Right lobe of liver (tissue), 6 donors: ENCODE measurements around the gene FTO. TPM values are rescaled to one million over a fixed set of nuclear protein-coding genes. Genes with fewer than 3 reads are reported as not detected.

ENCODE experiments used
- ATAC-seq, 4 donors: fragments of 200-7000 bp; cut with Tn5 transposase; one replicate each; pipeline ENCODE4 v1.9.1; 2020; ENCODE audit warnings: mild to moderate bottlenecking in 4 of 4, moderate library complexity in 4 of 4
- DNase-seq, 3 donors: peaks; one replicate each; pipeline ENCODE4 v3.0.0-alpha.2; 2020
- H3K27ac ChIP-seq, 3 donors: fragments of 200-600 bp; one replicate each; pipeline ENCODE4 v1.8.0; 2022
- H3K27me3 ChIP-seq, 2 donors: fragments of 200-600 bp; one replicate each; pipeline ENCODE4 v1.8.0; 2022
- H3K36me3 ChIP-seq, 4 donors: fragments of 200-600 bp; sonication (generic) in 1 of 4; one replicate each; pipeline versions ENCODE4 v1.5.1 to v1.8.0; 2017 to 2022; ENCODE audit warnings: control low read depth in 1 of 4
- H3K4me1 ChIP-seq, 4 donors: fragments of 200-600 bp; sonication (generic) in 1 of 4; one replicate each; pipeline versions ENCODE4 v1.5.1 to v1.8.0; 2017 to 2022; ENCODE audit warnings: control low read depth in 1 of 4
- H3K4me3 ChIP-seq, 3 donors: fragments of 200-600 bp; one replicate each; pipeline ENCODE4 v1.8.0; 2022
- H3K9me3 ChIP-seq, 4 donors: fragments of 200-600 bp; sonication (generic) in 1 of 4; one replicate each; pipeline versions ENCODE4 v1.5.1 to v1.8.0; 2017 to 2022; ENCODE audit warnings: control low read depth in 1 of 4
- POLR2A ChIP-seq: fragments of 450-650 bp; IDR thresholded peaks from one replicate; pipeline ENCODE4 v1.6.1; 2017; ENCODE audit warnings: antibody characterized with exemption, mild to moderate bottlenecking
- WGBS: methylation state at CpG from one replicate; pipeline ENCODE4 v1.1.6; 2018; ENCODE audit warnings: low coverage, low lambda C conversion rate; ENCODE audit not compliant: insufficient coverage; ENCODE audit errors: missing lambda C conversion rate; 5-methylcytosine and 5-hydroxymethylcytosine counted together
- intact Hi-C, 2 donors: fragments of 100-400 bp; cut with DNase I; formaldehyde crosslinking; loops; one replicate each; pipeline versions ENCODE4 v1.11.2 to v1.14.1; 2022
- total RNA-seq, 6 experiments: library from RNA; depleted of rRNA in 2 of 6; stranded (reverse); fragments of >200 nt in 2 of 6; fragmentation: NEBNext Ultra II Directional in 3 of 6; extraction: Animal tissue kit (Norgen Biotek cat#: 25700) in 3 of 6; gene quantifications; one replicate each; pipeline versions ENCODE4 v1.1.0 to v1.2.4, GENCODE V29; 2016 to 2023
- TF ChIP-seq, protein P1 (sequence below), 4 donors: fragments of 200-600 bp in 3 of 4; fragments of 450-650 bp in 1 of 4; IDR thresholded peaks; one replicate each; pipeline versions ENCODE4 v1.5.1 to v1.8.0; 2016 to 2022; ENCODE audit warnings: antibody characterized with exemption in 4 of 4, mild to moderate bottlenecking in 2 of 4
- donor health status: DM: no; HTN: yes; CAD: no.
- donor health status: DM: no; HTN: no; CAD: no.
- donor health status: DM: no; HTN: no; CAD: no.
- donor health status: DM: no; HTN: yes; CAD: no.
- donor health status: DM: no; HTN: yes; CAD: no.

Gene FTO
- total RNA-seq, 6 experiments from 2014 or later: 28.9 to 51.6 (median 33.6) TPM

DNA sequence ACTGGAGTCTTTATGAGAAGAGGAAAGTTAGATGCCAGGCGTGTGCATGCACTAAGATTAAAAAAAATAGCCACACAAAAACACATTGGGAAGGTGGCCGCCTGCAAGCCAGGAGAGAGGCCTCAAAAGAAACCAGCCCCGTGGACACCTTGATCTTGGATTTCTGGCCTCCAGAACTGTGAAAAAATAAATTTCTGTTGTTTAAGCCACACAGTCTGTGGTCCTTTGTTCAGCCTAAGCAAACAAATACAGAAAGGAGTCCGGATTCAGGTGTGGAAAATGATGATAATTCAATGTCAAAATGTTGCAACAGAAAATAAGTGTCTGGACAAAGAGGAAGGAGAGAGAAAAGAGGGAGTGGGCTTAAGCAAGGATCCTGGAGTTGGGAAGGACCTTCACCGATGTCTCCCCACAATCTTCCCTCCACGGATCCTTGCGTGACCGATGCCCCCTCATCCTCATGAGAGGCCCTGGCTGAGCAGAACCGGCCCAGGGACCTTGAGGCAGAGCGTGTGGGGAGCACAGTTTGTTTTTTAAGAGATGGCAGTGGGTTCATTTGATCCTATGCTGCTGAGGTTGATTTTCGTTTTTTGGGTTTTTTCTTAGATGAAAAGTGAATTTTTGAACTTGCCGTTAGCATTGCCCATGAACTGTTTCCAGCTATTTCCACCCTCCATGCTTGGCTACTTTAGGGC is 449.4 kb downstream of the FTO start:
- no peak overlapping the region for H3K4me3 ChIP-seq
- H3K36me3 ChIP-seq: no peaks in the 10 kb centered on the region
- H3K9me3 ChIP-seq: no peaks in the 10 kb centered on the region
- intact Hi-C loops: no loop called here
- WGBS: 74% methylated on average over 8 of the region's 12 CpGs
- DNase-seq: no peak
- H3K27me3 ChIP-seq: no peaks in the 10 kb centered on the region
- H3K27ac ChIP-seq: no peak overlapping the region
- H3K4me1 ChIP-seq: no peaks in the 10 kb centered on the region
- TF ChIP-seq, protein P1, sequence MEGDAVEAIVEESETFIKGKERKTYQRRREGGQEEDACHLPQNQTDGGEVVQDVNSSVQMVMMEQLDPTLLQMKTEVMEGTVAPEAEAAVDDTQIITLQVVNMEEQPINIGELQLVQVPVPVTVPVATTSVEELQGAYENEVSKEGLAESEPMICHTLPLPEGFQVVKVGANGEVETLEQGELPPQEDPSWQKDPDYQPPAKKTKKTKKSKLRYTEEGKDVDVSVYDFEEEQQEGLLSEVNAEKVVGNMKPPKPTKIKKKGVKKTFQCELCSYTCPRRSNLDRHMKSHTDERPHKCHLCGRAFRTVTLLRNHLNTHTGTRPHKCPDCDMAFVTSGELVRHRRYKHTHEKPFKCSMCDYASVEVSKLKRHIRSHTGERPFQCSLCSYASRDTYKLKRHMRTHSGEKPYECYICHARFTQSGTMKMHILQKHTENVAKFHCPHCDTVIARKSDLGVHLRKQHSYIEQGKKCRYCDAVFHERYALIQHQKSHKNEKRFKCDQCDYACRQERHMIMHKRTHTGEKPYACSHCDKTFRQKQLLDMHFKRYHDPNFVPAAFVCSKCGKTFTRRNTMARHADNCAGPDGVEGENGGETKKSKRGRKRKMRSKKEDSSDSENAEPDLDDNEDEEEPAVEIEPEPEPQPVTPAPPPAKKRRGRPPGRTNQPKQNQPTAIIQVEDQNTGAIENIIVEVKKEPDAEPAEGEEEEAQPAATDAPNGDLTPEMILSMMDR (IDR thresholded peaks at IDR 0.05): no peak
- TF ChIP-seq POLR2A: no peak
- ATAC-seq: no peak

DNA sequence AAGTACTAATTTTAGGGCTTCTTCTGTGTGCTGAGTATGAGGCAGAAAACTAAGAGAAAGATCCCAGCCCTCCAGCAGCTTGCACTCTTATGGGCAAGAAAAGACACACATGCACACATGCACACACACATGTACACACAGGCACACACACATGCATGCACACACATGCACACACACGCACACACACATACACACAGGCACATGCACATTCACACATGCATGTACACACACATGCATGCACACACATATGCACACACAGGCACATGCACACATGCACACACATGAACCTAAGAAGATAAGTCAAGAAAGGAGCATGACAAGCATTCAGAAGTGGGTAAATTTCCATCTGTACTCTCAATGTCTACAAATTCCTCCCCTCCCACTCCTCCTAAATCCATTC is 452.4 kb downstream of the FTO start:
- no peak for TF ChIP-seq POLR2A
- TF ChIP-seq, protein P1 (IDR thresholded peaks at IDR 0.05): no peak
- intact Hi-C loops: no loop called here
- no peaks in the 10 kb centered on the region for H3K9me3 ChIP-seq
- WGBS: 86% methylated on average over 1 of the region's 1 CpG
- no peak for ATAC-seq
- no peaks in the 10 kb centered on the region for H3K36me3 ChIP-seq
- no peaks in the 10 kb centered on the region for H3K4me1 ChIP-seq
- no peaks in the 10 kb centered on the region for H3K27me3 ChIP-seq
- no peak overlapping the region for H3K27ac ChIP-seq
- no peak for DNase-seq
- H3K4me3 ChIP-seq: no peak overlapping the region

- TF ChIP-seq POLR2A: no peak
- TF ChIP-seq, protein P1 (IDR thresholded peaks at IDR 0.05): no peak
- H3K27me3 ChIP-seq: no peaks in the 10 kb centered on the region
- no peak overlapping the region for H3K27ac ChIP-seq
- H3K36me3 ChIP-seq: no peaks in the 10 kb centered on the region
- no peak for DNase-seq
- intact Hi-C loops: no loop called here
- 88% methylated on average over 2 of the region's 4 CpGs for WGBS
- H3K4me3 ChIP-seq: no peak overlapping the region
- no peaks in the 10 kb centered on the region for H3K4me1 ChIP-seq
- no peaks in the 10 kb centered on the region for H3K9me3 ChIP-seq
- ATAC-seq: no peak
These were observed 455.0 kb downstream of the FTO start for GRCh38 chr16:54158986-54159385.

GRCh38 chr16:54159490-54160080 is 455.6 kb downstream of the FTO start:
- H3K9me3 ChIP-seq: no peaks in the 10 kb centered on the region
- no peaks in the 10 kb centered on the region for H3K4me1 ChIP-seq
- no peak overlapping the region for H3K27ac ChIP-seq
- DNase-seq (no peak), ATAC-seq (no peak)
- intact Hi-C loops: no loop called here
- 77% methylated on average over 4 of the region's 6 CpGs for WGBS
- no peaks in the 10 kb centered on the region for H3K27me3 ChIP-seq
- H3K4me3 ChIP-seq: no peak overlapping the region
- TF ChIP-seq, protein P1 (IDR thresholded peaks at IDR 0.05): no peak
- TF ChIP-seq POLR2A: no peak
- H3K36me3 ChIP-seq: no peaks in the 10 kb centered on the region
